Activated CD8-positive, alpha-beta memory T cell treated with anti-CD3 and anti-CD28 coated beads, Interleukin-2, amount 50 U/mL, for 1 hour (primary cell): ENCODE results near the gene ATP13A1.

Experiments used
- DNase-seq: peaks from one replicate; pipeline ENCODE4 v3.0.0-alpha.2; 2020; ENCODE audit errors: extremely low read depth

ATP13A1 gene

GRCh38 chr19:19662871-19663255 is 613 bp downstream of the ATP13A1 start:
- no peak for DNase-seq

GRCh38 chr19:19662344-19662743 is 1.1 kb downstream of the ATP13A1 start:
- DNase-seq = no peak

GRCh38 chr19:19661675-19662251 is 1.7 kb downstream of the ATP13A1 start:
- DNase-seq = no peak

- DNase-seq = no peak
Observed at GRCh38 chr19:19661141-19661674, 2.3 kb downstream of the ATP13A1 start.

GRCh38 chr19:19659646-19660245 is 3.7 kb downstream of the ATP13A1 start:
- no peak for DNase-seq

GRCh38 chr19:19657397-19657783 is 6.1 kb downstream of the ATP13A1 start:
- no peak for DNase-seq

- DNase-seq = no peak
Observed at GRCh38 chr19:19656451-19657396, 6.8 kb downstream of the ATP13A1 start.

- DNase-seq = no peak
Observed at GRCh38 chr19:19655641-19656343, 7.7 kb downstream of the ATP13A1 start.

GRCh38 chr19:19655051-19655594 is 8.4 kb downstream of the ATP13A1 start:
- DNase-seq = no peak

- DNase-seq = no peak
Observed at GRCh38 chr19:19654441-19654840, 9.0 kb downstream of the ATP13A1 start.

GRCh38 chr19:19653597-19654147 is 9.8 kb downstream of the ATP13A1 start:
- DNase-seq = no peak

- DNase-seq = no peak
Observed at GRCh38 chr19:19652482-19653295, 10.8 kb downstream of the ATP13A1 start.

- DNase-seq = no peak
Observed at GRCh38 chr19:19651076-19651475, 12.4 kb downstream of the ATP13A1 start.

GRCh38 chr19:19650331-19650730 is 13.1 kb downstream of the ATP13A1 start:
- no peak for DNase-seq

- DNase-seq = no peak
Observed at GRCh38 chr19:19649580-19649995, 13.9 kb downstream of the ATP13A1 start.

- no peak for DNase-seq
Observed at GRCh38 chr19:19649155-19649554, 14.3 kb downstream of the ATP13A1 start.

- no peak for DNase-seq
Observed at GRCh38 chr19:19647037-19647835, 16.2 kb downstream of the ATP13A1 start.

GRCh38 chr19:19645233-19645870 is 18.1 kb downstream of the ATP13A1 start:
- DNase-seq = no peak

GRCh38 chr19:19644054-19644388 is 19.5 kb downstream of the ATP13A1 start:
- no peak for DNase-seq
